Upper lobe of left lung (tissue), 6 donors: ENCODE results near the gene OGDHL. TPM values are rescaled to one million over a fixed set of nuclear protein-coding genes. Genes with fewer than 3 reads are reported as not detected.
"Not testable (repeated sequence)": the region's sequence is repeated elsewhere in the genome, so short reads cannot be mapped to it uniquely, and the experiment has no call there.

Source experiments
- ATAC-seq, 2 donors: fragments of 200-7000 bp; cut with Tn5 transposase; one replicate each; pipeline ENCODE4 v1.9.1; 2022; ENCODE audit warnings: mild to moderate bottlenecking in 2 of 2, moderate library complexity in 2 of 2; ENCODE audit not compliant: low FRiP score in 2 of 2
- DNase-seq, 2 donors: peaks; one replicate each; pipeline ENCODE4 v3.0.0-alpha.2; 2019 to 2020
- H3K27ac ChIP-seq, 4 donors: fragments of 200-600 bp; sonication (generic); one replicate each; pipeline ENCODE4 v1.5.1; 2016 to 2019
- H3K27me3 ChIP-seq, 4 donors: fragments of 200-600 bp; sonication (generic); one replicate each; pipeline ENCODE4 v1.5.1; 2017 to 2019
- H3K36me3 ChIP-seq, 4 donors: fragments of 200-600 bp; sonication (generic); one replicate each; pipeline ENCODE4 v1.5.1; 2016 to 2019
- H3K4me1 ChIP-seq, 4 donors: fragments of 200-600 bp; sonication (generic); one replicate each; pipeline ENCODE4 v1.5.1; 2018 to 2019
- H3K4me3 ChIP-seq, 4 donors: fragments of 200-600 bp; sonication (generic); one replicate each; pipeline ENCODE4 v1.5.1; 2017 to 2019; ENCODE audit warnings: mild to moderate bottlenecking in 2 of 4, moderate library complexity in 1 of 4
- H3K9me3 ChIP-seq, 4 donors: fragments of 200-600 bp; sonication (generic); one replicate each; pipeline ENCODE4 v1.5.1; 2018 to 2019
- EP300 ChIP-seq, 4 donors: sonication (generic); formaldehyde crosslinking; IDR thresholded peaks; one replicate each; pipeline ENCODE4 v1.5.1; 2017; ENCODE audit warnings: antibody characterized with exemption in 4 of 4, control low read depth in 2 of 4
- POLR2A ChIP-seq, 4 donors: fragments of 450-650 bp; IDR thresholded peaks; one replicate each; pipeline ENCODE4 v1.5.1; 2016 to 2017; ENCODE audit warnings: antibody characterized with exemption in 4 of 4, mild to moderate bottlenecking in 2 of 4
- POLR2AphosphoS5 ChIP-seq, 2 donors: sonication (generic); formaldehyde crosslinking; IDR thresholded peaks; one replicate each; pipeline ENCODE4 v1.5.1; 2017; ENCODE audit warnings: antibody characterized with exemption in 2 of 2
- WGBS, 2 donors: methylation state at CpG; one replicate each; pipeline ENCODE4 v1.1.5; 2017 to 2018; 5-methylcytosine and 5-hydroxymethylcytosine counted together
- total RNA-seq, 6 donors: library from RNA; depleted of rRNA in 4 of 6; stranded (reverse); fragments of >200 nt in 4 of 6; gene quantifications; one replicate each; pipeline versions ENCODE4 v1.1.0 to v1.2.1, GENCODE V29; 2016 to 2021
- TF ChIP-seq, protein P1 (sequence below), 6 experiments: fragments of 450-650 bp in 4 of 6; fragments of 200-600 bp in 2 of 6; sonication (generic) in 2 of 6; IDR thresholded peaks; one replicate each; pipeline ENCODE4 v1.5.1; 2016 to 2019; ENCODE audit warnings: antibody characterized with exemption in 6 of 6
- donor health status: DM: no; HTN: no; CAD: no; lungs with moderate emphysema.
- donor health status: DM: no; HTN: yes; CAD: no; lungs with severe emphysema.

Gene OGDHL
- total RNA-seq, 6 donors from 2014 or later: 0.10 to 0.46 (median 0.22) TPM; not detected in 2

DNA sequence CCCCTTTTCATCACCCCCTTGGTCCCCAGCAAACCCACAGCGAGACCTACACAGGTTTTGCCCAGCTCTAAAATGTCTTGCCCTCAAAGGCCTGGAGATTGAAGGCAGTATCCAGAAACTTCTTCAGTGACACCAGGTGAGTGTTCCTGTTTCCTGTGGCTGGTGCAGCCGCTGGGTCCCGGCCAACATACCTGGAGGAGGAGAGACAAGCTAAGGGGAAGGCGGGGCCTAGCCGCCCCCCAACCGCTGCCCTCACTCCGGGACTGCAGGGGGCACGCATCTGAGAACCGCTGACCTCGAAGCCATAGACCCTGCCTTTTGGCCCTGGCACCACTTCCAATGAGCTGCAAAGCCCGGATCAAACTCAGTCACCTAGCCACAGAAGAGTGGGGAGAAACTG lies 27.0 kb downstream of the OGDHL start:
- TF ChIP-seq POLR2AphosphoS5 (IDR thresholded peaks at IDR 0.05) (no peak), POLR2A (IDR thresholded peaks at IDR 0.05) (no peak), EP300 (IDR thresholded peaks at IDR 0.05) (no peak)
- TF ChIP-seq, protein P1, sequence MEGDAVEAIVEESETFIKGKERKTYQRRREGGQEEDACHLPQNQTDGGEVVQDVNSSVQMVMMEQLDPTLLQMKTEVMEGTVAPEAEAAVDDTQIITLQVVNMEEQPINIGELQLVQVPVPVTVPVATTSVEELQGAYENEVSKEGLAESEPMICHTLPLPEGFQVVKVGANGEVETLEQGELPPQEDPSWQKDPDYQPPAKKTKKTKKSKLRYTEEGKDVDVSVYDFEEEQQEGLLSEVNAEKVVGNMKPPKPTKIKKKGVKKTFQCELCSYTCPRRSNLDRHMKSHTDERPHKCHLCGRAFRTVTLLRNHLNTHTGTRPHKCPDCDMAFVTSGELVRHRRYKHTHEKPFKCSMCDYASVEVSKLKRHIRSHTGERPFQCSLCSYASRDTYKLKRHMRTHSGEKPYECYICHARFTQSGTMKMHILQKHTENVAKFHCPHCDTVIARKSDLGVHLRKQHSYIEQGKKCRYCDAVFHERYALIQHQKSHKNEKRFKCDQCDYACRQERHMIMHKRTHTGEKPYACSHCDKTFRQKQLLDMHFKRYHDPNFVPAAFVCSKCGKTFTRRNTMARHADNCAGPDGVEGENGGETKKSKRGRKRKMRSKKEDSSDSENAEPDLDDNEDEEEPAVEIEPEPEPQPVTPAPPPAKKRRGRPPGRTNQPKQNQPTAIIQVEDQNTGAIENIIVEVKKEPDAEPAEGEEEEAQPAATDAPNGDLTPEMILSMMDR (IDR thresholded peaks at IDR 0.05): no peak
- no peaks in the 10 kb centered on the region for H3K9me3 ChIP-seq
- 64% methylated on average over 9 to 11 of the region's 11 CpGs for WGBS, 2 donors
- H3K27ac ChIP-seq: no peak overlapping the region
- no peak overlapping the region for H3K4me3 ChIP-seq
- no peaks in the 10 kb centered on the region for H3K27me3 ChIP-seq
- ATAC-seq: no peak
- H3K36me3 ChIP-seq: no peaks in the 10 kb centered on the region
- no peak for DNase-seq
- no peaks in the 10 kb centered on the region for H3K4me1 ChIP-seq

DNA sequence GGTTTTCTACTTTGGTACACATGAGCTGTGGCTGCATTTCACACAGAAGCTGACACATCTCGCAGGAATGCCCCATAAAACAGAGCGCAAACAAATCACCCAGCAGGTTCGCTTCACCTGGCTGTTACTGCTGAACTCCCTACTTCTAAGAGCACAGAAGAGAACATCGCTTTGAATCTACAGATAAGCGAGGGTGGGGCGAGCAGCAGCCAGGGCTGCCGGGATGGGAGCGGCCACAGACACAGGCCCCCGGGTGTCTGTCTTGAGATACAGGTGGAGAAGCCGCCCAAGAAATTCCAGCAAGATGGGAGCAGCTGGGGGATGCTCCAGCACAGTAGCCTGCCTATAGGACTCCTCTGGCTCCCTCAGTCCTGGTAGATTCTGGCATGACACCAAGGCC lies 27.4 kb downstream of the OGDHL start:
- Histone ChIP-seq H3K36me3 (no peaks in the 10 kb centered on the region), H3K9me3 (no peaks in the 10 kb centered on the region), H3K4me3 (no peak overlapping the region), H3K27ac (no peak overlapping the region), H3K4me1 (no peaks in the 10 kb centered on the region), H3K27me3 (no peaks in the 10 kb centered on the region)
- 78 to 81% methylated on average over 10 of the region's 10 CpGs for WGBS, 2 donors
- DNase-seq (no peak), ATAC-seq (no peak)
- TF ChIP-seq EP300 (IDR thresholded peaks at IDR 0.05) (no peak), POLR2AphosphoS5 (IDR thresholded peaks at IDR 0.05) (no peak), POLR2A (IDR thresholded peaks at IDR 0.05) (no peak)
- TF ChIP-seq, protein P1 (IDR thresholded peaks at IDR 0.05): no peak

DNA sequence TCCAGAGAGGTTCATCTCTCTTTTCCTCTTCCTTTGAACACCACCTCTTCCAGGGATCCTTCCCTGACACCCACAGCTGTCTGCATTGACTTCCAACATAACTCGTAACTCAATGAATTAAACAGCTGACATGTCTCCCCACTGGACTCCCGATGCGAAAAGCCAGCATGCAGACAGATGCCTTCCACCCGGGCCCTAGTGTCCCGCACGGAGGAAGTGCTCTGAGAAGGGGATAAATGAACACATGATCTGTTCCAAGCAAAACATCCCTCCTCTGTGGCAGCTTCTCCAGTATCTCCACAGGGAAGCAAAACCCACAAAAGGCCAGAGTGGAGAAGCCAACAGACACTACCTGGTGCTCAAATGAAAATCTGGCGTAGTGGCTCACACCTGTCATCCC lies 28.3 kb downstream of the OGDHL start:
- Histone ChIP-seq H3K27ac (no peak overlapping the region), H3K4me3 (no peak overlapping the region), H3K36me3 (no peaks in the 10 kb centered on the region), H3K4me1 (no peaks in the 10 kb centered on the region), H3K27me3 (no peaks in the 10 kb centered on the region), H3K9me3 (no peaks in the 10 kb centered on the region)
- TF ChIP-seq POLR2A (IDR thresholded peaks at IDR 0.05) (no peak), POLR2AphosphoS5 (IDR thresholded peaks at IDR 0.05) (no peak), EP300 (IDR thresholded peaks at IDR 0.05) (no peak)
- TF ChIP-seq, protein P1 (IDR thresholded peaks at IDR 0.05): no peak
- 79 to 81% methylated on average over 7 of the region's 7 CpGs for WGBS, 2 donors
- no peak for DNase-seq
- no peak for ATAC-seq

DNA sequence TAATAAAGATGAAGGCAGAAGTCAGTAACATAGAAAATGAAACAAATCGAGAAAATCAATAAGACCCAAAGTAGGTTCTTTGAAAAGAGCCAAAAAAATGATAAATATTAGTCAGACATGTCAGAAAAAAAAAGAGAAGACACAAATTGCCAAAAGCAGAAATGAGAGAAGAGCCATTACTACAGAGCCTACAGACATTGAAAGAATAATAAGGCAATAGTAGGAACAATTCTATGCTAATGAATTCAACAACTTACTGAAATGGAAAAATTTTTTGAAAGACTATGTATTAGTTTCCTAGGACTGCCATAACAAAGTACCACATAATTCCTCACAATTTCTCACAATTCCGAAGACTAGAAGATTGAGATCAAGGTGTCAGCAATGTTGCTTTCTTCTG lies 35.5 kb downstream of the OGDHL start:
- Histone ChIP-seq H3K27ac (no peak overlapping the region), H3K4me1 (no peaks in the 10 kb centered on the region), H3K27me3 (no peaks in the 10 kb centered on the region), H3K36me3 (no peaks in the 10 kb centered on the region), H3K9me3 (peaks cover 0 to 5% (median 2%) of the 10 kb centered on the region in 4 donors), H3K4me3 (no peak overlapping the region)
- TF ChIP-seq EP300 (IDR thresholded peaks at IDR 0.05) (no peak), POLR2A (IDR thresholded peaks at IDR 0.05) (no peak), POLR2AphosphoS5 (IDR thresholded peaks at IDR 0.05) (no peak)
- TF ChIP-seq, protein P1 (IDR thresholded peaks at IDR 0.05): no peak
- DNase-seq: no peak
- WGBS, 2 donors: 63 to 69% methylated on average over 2 of the region's 2 CpGs
- no peak for ATAC-seq

DNA sequence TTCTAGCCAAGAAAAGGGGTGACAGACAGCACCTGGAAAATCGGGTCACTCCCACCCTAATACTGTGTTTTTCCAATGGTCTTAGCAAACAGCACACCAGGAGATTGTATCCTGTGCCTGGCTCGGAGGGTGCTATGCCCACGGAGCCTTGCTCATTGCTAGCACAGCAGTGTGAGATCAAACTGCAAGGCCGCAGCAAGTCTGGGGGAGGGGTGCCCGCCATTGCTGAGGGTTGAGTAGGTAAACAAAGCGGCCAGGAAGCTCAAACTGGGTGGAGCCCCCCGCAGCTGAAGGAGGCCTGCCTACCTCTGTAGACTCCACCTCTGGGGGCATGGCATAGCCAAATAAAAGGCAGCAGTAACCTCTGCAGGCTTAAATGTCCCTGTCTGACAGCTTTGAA lies 47.0 kb downstream of the OGDHL start:
- WGBS, 2 donors: 85 to 95% methylated on average over 7 of the region's 7 CpGs
- not testable (repeated sequence) for H3K4me3 ChIP-seq, H3K4me1 ChIP-seq, H3K27ac ChIP-seq, H3K9me3 ChIP-seq, H3K36me3 ChIP-seq, DNase-seq, ATAC-seq, H3K27me3 ChIP-seq
